Measurements from ENCODE around the gene GRIK5.

GRIK5 gene

DNA sequence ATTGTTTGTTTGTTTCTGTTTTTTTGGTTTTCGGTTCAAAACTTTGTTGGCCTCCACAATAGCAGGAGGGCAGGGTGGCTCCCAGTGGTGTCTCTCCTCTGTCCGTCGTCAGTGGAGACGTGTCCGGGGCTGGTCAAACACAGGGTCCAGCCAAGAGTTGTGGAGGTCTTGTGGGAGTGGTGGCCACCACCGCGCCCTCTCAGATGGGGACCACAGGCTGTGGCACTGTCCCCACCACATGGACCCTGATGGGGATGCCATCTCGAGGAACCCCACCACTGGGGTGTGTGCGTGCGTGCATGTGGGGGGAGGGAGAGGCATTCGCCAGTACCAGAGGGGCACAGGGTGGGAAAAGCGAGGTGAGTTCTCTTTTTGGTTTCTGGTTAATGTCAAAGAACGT, 19.8 kb upstream of the GRIK5 start:
- no peaks in the 10 kb centered on the region for H3K9me3 ChIP-seq (ENCODE audit: insufficient read depth, low read length)
- no peaks in the 10 kb centered on the region for H3K27me3 ChIP-seq (ENCODE audit: insufficient read depth, insufficient read length)
- H3K9ac ChIP-seq (ENCODE audit: insufficient read length, low read depth), result no peak overlapping the region
- DNase-seq (ENCODE audit: low read depth, low spot score), result no peak
- peaks cover 10% of the 10 kb centered on the region for H3K4me1 ChIP-seq (ENCODE audit: insufficient read depth, insufficient read length)
- H3K4me3 ChIP-seq (ENCODE audit: insufficient read length, low read depth), result no peak overlapping the region
- TF ChIP-seq SUZ12 (IDR thresholded peaks at IDR 0.05; ENCODE audit: extremely low read depth, insufficient read depth, insufficient read length), result no peak
- no peak for TF ChIP-seq ZNF274 (IDR thresholded peaks at IDR 0.05; ENCODE audit: low read depth, low read length)
- no peak for TF ChIP-seq YY1 (IDR thresholded peaks at IDR 0.05; ENCODE audit: insufficient read depth, insufficient read length)
- no peaks in the 10 kb centered on the region for H3K36me3 ChIP-seq (ENCODE audit: insufficient read depth, insufficient read length, low read length)

DNA sequence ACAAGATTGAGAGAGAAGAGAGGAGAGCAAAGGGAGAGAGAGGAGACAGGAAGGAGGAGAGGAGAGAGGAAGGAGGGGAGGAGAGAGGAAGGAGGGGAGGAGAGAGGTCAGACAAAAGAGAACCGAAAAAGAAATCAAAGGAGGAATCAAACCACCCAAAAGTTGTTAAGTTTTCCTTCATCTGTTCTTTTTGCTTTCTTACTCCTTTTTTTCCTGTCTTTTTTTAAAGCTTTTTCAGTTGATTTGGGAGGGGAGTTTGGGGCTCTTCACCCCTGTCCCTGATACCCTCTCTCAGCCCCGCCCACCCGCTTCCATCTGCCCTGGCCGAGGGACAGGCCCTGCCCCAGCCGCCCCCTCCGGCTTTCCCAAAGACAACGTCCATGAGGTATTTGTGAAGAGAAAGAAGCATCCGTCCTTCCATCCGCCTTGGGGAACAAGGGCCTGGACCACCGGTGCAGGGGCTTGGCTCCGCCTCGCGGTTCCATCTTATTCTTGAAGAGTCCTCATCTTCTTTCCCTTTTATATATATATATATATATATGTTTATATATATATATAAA, 19.3 kb upstream of the GRIK5 start:
- H3K9me3 ChIP-seq (ENCODE audit: insufficient read depth, low read length), result no peaks in the 10 kb centered on the region
- H3K9ac ChIP-seq (ENCODE audit: insufficient read length, low read depth), result no peak overlapping the region
- H3K4me3 ChIP-seq (ENCODE audit: insufficient read length, low read depth), result no peak overlapping the region
- no peak for DNase-seq (ENCODE audit: low read depth, low spot score)
- H3K36me3 ChIP-seq (ENCODE audit: insufficient read depth, insufficient read length, low read length), result no peaks in the 10 kb centered on the region
- H3K4me1 ChIP-seq (ENCODE audit: insufficient read depth, insufficient read length), result peaks cover 10% of the 10 kb centered on the region
- H3K27me3 ChIP-seq (ENCODE audit: insufficient read depth, insufficient read length), result no peaks in the 10 kb centered on the region
- TF ChIP-seq YY1 (IDR thresholded peaks at IDR 0.05; ENCODE audit: insufficient read depth, insufficient read length), result no peak
- no peak for TF ChIP-seq ZNF274 (IDR thresholded peaks at IDR 0.05; ENCODE audit: low read depth, low read length)
- no peak for TF ChIP-seq SUZ12 (IDR thresholded peaks at IDR 0.05; ENCODE audit: extremely low read depth, insufficient read depth, insufficient read length)

DNA sequence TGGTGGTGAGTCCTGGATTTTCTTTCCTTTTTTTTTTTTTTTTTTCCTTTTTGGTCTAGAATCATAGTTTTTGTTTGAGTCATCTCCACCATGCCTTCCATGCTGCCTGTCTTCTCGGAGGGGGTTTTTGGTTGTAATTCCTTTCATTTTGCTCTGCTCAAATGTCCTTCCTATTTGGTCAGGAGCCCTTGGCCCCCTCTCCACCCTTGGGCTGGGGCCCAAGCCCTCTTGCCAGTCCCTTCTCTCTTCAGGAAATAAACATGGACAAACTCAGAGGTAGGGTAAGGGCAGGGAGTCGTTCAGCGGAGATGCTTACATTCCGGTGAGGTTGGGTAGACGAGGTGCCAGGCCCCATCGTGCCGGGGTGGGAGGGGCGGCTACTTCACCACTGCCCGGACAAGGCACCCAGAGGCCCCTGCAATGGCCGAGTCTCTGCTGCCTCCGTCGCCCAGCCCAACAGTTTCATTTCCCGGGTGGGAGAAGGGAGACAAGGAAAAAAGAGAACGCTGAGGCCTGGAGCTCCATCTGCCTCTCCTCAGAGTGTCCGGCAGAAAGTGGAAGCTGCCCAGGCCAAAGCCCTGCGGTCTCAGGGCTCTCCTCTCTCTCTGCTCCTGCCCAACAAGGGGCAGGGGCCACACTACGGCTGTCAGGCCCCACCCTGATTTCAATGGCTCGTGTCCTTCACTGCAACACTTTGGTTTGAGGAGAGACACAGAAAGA, 18.6 kb upstream of the GRIK5 start:
- peaks cover 6% of the 10 kb centered on the region for H3K4me1 ChIP-seq (ENCODE audit: insufficient read depth, insufficient read length)
- no peaks in the 10 kb centered on the region for H3K9me3 ChIP-seq (ENCODE audit: insufficient read depth, low read length)
- no peak overlapping the region for H3K9ac ChIP-seq (ENCODE audit: insufficient read length, low read depth)
- H3K36me3 ChIP-seq (ENCODE audit: insufficient read depth, insufficient read length, low read length), result peaks cover 3% of the 10 kb centered on the region
- TF ChIP-seq SUZ12 (IDR thresholded peaks at IDR 0.05; ENCODE audit: extremely low read depth, insufficient read depth, insufficient read length), result no peak
- H3K4me3 ChIP-seq (ENCODE audit: insufficient read length, low read depth), result no peak overlapping the region
- no peak for DNase-seq (ENCODE audit: low read depth, low spot score)
- no peaks in the 10 kb centered on the region for H3K27me3 ChIP-seq (ENCODE audit: insufficient read depth, insufficient read length)

DNA sequence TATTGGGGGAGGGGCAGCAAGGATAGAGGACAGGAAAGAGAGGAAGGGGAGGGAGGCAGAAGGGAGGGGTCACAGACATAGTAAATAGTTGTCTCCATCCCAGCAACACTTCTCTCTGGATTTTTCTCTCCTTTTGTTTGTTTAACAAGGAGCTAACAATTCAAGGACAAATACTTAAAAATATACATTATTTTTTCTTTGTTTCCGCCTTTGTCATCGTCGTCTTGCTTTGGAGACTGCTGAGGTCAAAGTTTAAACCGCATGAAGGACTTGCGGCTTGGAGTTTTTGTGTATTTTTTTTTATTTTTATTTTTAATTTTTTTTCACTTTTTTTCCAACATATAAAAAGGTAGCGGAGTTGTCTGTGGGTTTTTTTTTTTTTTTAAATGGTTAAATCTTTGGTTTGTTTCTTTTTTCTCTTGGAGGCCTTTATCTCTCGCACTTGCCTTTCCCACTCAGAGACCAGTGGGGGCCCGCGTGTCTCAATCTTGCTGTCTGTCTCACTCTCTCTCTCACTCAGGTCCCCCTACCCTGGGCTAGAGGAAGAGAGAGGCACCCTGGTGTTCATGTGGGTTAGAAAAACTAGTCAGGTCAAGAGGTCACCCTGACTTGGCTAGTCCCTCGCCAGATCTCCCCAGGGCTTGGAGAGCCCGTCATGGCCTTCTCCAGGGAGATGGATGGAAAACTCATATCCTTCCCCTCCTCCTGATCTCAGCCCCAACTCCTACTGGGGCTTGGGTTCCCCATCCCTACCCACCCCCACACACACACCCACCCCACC, 17.0 kb upstream of the GRIK5 start:
- Histone ChIP-seq H3K36me3 (ENCODE audit: insufficient read depth, insufficient read length, low read length) (peaks cover 11% of the 10 kb centered on the region), H3K4me3 (ENCODE audit: insufficient read length, low read depth) (no peak overlapping the region), H3K4me1 (ENCODE audit: insufficient read depth, insufficient read length) (peaks cover 5% of the 10 kb centered on the region), H3K9ac (ENCODE audit: insufficient read length, low read depth) (no peak overlapping the region), H3K27me3 (ENCODE audit: insufficient read depth, insufficient read length) (no peaks in the 10 kb centered on the region), H3K9me3 (ENCODE audit: insufficient read depth, low read length) (no peaks in the 10 kb centered on the region)
- TF ChIP-seq ZNF274 (IDR thresholded peaks at IDR 0.05; ENCODE audit: low read depth, low read length) (no peak), SUZ12 (IDR thresholded peaks at IDR 0.05; ENCODE audit: extremely low read depth, insufficient read depth, insufficient read length) (no peak), YY1 (IDR thresholded peaks at IDR 0.05; ENCODE audit: insufficient read depth, insufficient read length) (no peak)
- no peak for DNase-seq (ENCODE audit: low read depth, low spot score)

DNA sequence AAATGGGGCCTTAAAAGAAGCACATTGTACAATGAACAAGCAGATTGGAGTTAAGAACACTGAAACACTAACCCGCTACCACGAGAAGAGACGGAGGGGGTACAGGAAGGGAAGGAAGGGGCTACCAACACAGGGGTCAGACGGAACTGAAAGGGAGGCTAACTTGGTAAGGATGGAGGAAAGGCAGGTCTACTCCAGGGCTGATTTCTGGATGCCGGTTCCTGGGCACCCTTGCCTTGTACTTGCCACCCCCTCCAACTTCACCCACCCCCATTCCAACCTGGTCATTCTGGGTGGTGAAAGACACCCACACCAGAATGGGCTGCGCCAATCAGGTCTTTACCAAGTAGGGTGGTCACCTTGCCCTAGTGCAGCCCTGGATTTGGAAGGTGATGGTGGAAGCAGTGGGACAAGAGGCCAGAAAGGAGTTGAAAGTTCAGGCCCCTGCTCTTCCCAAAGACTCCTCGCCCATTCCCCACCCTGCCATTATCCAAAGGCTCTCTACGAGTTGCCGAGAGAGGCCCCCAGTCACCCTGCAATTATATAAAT, 16.3 kb upstream of the GRIK5 start:
- DNase-seq (ENCODE audit: low read depth, low spot score), result no peak
- H3K9ac ChIP-seq (ENCODE audit: insufficient read length, low read depth), result no peak overlapping the region
- TF ChIP-seq YY1 (IDR thresholded peaks at IDR 0.05; ENCODE audit: insufficient read depth, insufficient read length) (no peak), ZNF274 (IDR thresholded peaks at IDR 0.05; ENCODE audit: low read depth, low read length) (no peak), SUZ12 (IDR thresholded peaks at IDR 0.05; ENCODE audit: extremely low read depth, insufficient read depth, insufficient read length) (no peak)
- no peak overlapping the region for H3K4me3 ChIP-seq (ENCODE audit: insufficient read length, low read depth)
- H3K36me3 ChIP-seq (ENCODE audit: insufficient read depth, insufficient read length, low read length), result peaks cover 18% of the 10 kb centered on the region
- H3K9me3 ChIP-seq (ENCODE audit: insufficient read depth, low read length), result no peaks in the 10 kb centered on the region
- H3K4me1 ChIP-seq (ENCODE audit: insufficient read depth, insufficient read length), result peaks cover 4% of the 10 kb centered on the region
- H3K27me3 ChIP-seq (ENCODE audit: insufficient read depth, insufficient read length), result no peaks in the 10 kb centered on the region

DNA sequence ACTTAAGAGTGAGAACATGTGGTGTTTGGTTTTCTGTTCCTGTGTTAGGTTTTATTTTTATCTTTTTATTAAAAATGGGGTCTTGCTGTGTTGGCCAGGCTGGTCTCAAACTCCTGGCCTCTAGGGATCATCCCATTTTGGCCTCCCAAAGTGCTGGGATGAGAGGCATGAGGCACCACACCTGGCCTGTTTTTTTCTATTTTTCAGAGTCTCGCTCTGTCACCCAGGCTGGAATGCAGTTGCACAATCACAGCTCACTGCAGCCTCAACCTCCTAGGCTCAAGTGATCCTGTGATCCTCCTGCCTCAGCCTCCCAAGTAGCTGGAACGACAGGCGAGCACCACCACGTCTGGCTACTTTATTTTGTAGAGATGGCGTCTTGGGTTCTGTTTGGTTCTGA, 13.5 kb upstream of the GRIK5 start:
- H3K4me1 ChIP-seq (ENCODE audit: insufficient read depth, insufficient read length), result peaks cover 3% of the 10 kb centered on the region
- no peak overlapping the region for H3K9ac ChIP-seq (ENCODE audit: insufficient read length, low read depth)
- TF ChIP-seq ZNF274 (IDR thresholded peaks at IDR 0.05; ENCODE audit: low read depth, low read length) (no peak), YY1 (IDR thresholded peaks at IDR 0.05; ENCODE audit: insufficient read depth, insufficient read length) (no peak), SUZ12 (IDR thresholded peaks at IDR 0.05; ENCODE audit: extremely low read depth, insufficient read depth, insufficient read length) (no peak)
- H3K36me3 ChIP-seq (ENCODE audit: insufficient read depth, insufficient read length, low read length), result peaks cover 45% of the 10 kb centered on the region
- no peaks in the 10 kb centered on the region for H3K27me3 ChIP-seq (ENCODE audit: insufficient read depth, insufficient read length)
- no peak for DNase-seq (ENCODE audit: low read depth, low spot score)
- H3K9me3 ChIP-seq (ENCODE audit: insufficient read depth, low read length), result no peaks in the 10 kb centered on the region
- no peak overlapping the region for H3K4me3 ChIP-seq (ENCODE audit: insufficient read length, low read depth)

Measured in NT2/D1 (cell line).